Measurements from ENCODE around the gene SKOR2.
"Not testable (repeated sequence)": the region's sequence is repeated elsewhere in the genome, so short reads cannot be mapped to it uniquely, and the experiment has no call there.

SKOR2 gene

DNA sequence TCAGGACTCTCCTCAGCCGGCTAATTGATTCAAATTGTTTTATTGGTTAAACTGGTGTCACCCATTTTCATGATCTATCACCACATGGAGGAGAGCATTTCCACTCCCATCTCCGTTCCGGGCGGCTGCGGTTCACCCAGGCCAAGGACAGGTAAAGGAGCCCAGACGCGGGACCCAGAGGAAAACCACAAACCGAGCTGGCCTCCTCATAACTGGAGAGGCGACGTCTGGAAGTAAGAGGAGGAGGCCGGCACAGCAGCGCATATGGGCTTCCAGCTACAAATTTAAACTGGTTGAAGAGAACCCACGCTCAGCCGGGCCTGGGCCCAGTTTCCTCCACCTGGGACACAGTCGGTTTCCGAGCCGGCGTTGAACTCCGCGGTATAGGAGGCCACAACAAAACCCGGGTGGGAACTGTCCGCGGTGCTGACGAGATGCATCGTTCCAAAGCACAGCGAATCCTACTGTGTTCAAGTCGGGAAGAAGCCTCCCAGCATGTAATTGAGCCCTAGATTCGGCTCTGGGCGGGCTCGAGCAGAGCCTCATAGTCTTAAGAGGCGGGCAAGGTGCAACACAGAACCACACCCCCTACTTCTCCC is 3.0 kb upstream of the SKOR2 start:
- DNase-seq (ENCODE audit: low read depth in 2 of 2) = no peak

DNA sequence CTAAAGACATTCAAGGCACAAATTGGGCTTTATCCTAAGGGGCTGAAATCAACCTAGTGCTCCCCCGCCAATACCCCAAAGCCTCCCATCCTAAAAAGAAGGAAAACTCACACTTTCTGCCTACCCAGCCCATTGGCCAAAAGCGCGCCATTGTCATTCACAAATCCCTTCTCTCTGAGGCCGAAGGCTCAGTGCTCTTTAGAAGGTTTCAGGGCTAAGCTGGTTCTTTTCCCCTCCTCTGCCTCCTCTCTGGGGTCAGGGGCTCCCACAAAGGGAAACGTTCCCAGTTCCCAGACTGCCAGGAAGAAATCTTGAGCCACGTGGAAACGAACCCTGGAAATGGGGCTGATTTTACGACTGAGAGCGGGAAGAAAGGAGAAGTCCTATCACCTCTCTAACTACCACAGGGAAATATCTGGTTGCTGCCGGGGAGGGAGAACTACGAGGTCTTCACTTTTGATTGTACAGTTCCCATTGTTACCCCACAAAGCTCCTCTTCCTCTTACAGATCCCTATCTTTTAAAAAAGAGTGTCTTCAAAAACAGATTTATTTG is 1.7 kb upstream of the SKOR2 start:
- no peak for DNase-seq (ENCODE audit: low read depth in 2 of 2)

DNA sequence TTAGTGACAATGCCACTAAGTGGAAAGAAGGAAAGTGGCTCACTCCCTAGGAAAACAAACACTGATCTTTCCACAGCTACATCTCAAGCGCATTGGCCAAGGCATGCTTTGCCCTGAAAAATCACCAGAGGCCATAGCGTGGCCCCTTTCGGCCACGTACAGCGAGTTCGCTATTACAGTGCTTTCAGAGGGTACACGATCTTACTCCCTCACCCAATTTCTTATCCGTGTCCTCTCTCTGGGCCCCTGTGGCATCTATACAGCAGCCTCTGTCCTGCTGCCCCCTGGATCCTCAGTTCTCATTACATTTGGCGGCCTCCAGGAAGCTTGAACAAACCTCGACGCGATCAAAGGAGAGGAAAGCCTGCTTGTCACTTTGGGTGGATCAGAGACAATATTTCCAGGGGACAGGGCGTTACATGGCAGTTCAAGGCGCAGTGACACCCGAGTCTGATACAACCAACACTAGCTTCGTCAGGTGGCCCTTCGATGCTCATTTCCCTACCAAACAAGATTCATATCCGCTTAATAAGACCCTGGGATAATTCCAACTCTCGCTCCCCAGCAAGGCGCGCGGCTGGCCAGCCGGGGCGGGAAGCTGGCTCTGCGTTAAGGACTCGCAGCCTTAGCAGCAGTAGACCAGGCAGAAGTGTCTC is 941 bp downstream of the SKOR2 start:
- no peak for DNase-seq (ENCODE audit: low read depth in 2 of 2)

DNA sequence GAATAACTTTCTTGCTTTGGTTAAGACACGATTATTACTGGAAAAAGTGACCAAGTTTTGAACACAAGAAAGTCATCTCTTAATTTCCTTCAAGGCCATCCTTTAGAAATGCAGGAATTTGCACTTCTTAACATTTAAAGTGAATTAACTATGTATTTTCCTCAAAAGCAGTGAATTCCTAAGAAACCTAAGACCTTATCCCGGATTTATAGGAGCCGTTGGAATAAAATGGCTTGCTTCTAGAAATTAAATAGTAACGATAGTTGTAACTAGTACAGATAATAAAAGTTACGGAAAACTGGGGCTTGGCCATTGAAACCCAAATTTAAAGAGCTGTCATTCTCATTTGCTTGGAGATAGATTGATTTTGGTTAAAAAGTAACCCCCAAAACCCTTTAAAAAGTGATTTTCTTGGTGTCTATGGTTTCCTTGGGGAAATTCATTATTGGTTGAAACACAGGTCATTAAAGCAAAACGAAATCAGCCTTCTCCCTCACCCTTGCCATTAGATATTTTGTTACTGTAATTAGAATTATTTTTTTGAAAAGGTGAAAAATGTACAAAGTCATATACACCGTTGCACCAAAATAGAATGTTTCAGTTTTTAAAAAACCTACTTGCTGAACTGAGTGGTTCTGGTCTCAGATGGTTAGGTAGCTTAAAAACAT is 2.0 kb downstream of the SKOR2 start:
- no peak for DNase-seq (ENCODE audit: low read depth in 2 of 2)

DNA sequence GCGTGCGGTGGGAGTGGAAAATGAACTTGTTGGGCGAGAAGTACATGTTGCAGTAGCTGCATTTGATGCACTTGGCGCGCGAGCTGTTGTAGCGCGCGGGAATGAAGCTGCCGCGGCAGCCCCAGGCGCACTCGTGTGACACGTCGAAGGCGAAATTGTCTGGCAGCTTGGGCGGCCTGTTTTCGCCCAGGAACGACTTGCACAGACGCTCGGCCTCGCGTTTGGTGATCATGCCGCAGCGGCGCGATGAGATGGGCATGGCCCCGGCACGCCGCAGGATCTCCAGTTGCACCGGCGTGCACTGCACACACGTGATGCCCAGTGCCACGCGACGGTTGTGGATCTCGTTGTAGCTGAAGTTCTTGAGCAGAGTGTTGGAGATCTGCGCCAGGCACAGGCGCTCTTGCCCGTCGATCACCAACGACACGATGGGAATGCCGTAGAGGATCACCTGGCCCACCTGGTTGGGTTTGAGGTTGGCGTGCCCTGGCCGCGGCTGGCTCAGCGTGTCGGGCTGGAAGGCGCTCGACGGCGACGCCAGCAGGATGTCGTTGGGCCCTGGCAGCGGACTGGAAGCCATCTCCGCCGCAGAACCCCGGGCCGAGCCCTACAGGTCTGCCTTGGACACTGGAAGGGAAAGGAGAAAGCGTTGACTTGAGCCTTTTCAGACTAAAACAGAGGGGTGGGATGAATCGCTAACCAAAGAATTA is 2.7 kb downstream of the SKOR2 start:
- no peak for DNase-seq (ENCODE audit: low read depth in 2 of 2)

DNA sequence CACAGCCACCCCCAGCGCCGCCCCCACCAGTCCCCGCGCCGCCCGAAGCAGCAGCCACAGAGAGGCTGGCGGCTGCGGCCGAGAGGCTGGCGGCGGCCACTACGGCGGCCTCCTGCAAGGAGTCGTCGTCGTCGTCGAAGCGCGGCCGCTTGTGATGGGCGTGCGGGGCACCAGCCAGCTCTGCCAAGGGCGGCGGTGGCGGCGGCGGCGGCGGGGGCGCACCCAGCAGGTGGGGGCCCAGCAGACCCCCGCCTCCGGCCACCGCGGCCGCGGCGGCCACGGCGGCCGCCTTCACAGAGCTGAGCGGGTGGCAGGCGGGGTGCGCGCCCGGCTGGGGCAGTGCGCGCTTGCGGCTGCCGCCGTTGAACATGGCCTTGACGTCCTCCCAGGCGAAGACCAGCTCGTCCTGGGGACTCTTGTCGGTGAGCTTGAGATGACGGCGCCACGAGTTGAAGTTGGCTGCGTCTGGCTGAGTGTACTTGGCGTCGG is 3.3 kb downstream of the SKOR2 start:
- no peak for DNase-seq (ENCODE audit: low read depth in 2 of 2)

DNA sequence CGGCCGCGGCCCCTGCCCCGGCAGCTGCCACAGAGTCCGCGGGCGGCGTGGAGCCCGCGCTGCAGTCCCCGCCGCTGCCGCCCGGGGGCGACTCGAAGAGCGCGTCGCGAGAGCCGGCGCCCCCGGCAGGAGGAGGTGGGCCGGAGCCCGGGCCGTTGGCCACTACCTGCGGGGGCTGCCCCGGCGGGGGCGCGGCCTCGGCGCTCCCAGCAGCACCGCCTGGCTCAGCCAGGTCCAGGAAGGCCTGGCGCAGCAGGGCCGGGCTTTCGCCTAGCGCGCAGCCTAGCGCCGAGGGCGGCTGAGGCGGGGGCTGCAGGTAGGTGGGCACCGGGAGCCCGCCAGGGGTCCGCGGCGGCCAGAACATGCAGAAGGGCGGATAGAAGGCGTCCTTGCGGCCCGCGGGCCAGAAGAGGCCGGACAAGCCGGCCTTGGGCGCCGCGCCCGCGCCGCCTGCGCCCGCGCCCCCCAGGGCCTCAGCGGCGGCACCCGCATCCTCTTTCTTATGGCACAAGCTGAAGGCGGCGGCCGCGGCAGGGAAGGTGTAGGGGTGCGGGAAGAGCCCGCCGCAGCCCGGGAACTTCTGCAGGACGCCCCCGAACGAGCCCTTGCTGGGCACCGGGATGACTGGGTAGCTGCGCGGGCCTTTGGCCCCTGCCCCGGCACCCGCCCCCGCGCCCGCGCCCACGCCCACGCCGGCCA is 3.9 kb downstream of the SKOR2 start:
- DNase-seq (ENCODE audit: low read depth in 2 of 2) = no peak

DNA sequence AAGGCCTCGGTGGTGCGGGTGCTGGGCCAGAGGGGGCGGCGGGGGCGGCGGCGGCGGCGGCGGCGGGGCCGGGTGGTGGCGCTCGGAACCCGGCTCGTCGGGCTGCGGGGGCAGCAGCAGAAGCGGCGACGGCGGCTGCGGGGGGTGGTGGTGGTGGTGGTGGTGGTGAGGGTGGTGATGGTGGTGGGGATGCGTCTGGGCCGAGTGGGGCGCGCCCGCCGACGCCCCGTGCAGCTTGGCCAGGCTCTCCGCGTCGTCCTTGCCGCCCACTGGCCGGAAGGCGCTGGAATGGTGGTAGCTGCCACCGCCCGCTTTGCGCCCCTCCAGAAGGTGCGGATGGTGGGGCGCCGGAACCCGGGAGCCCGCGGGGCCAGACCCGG is 4.4 kb downstream of the SKOR2 start:
- DNase-seq (ENCODE audit: low read depth in 2 of 2) = no peak

DNA sequence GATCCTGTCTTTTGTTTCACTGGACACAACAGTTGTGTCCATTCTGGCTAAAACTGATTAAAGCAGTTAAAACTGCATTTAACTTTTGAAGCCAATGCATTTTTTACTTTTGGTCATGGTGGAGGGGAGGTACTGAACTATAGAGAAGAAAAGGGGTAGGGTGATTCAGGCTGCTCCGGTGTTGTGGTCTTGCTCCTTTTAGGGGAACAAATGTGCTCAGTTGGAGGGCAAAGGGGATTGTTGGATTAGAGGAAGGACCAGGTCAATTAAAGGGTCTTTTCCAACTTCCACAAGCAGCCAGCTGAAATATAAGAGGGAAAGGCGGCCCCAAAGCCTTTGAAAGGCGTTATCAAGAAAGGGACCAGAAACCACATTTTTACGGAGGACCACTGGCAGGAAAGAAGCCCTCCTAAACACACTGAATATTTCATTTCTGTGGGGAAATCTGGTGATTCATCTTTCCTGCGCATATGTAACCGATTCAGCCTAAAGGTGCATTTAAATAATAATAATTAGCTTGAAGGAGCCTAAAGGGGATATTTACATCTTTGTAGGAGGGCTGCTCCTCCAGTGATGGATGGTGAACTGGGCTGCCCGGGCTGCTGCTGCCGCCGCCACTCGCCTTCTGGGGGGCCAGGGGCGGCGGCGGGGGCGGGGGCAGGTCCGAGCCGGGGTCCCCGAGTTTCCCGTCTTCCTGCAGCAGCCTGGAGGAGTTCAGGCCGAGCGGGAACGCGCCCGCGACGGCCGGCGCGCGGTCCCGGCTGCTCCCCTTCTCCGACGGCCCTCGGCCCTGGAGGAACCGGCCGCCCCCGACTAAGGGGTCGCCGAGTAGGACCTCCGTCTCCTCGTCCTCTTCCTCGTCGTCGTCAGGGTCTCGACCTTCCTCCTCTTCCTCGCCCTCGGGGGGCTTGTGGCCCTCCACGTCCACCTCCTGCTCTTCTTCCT is 5.2 kb downstream of the SKOR2 start:
- no peak for DNase-seq (ENCODE audit: low read depth in 2 of 2)

DNA sequence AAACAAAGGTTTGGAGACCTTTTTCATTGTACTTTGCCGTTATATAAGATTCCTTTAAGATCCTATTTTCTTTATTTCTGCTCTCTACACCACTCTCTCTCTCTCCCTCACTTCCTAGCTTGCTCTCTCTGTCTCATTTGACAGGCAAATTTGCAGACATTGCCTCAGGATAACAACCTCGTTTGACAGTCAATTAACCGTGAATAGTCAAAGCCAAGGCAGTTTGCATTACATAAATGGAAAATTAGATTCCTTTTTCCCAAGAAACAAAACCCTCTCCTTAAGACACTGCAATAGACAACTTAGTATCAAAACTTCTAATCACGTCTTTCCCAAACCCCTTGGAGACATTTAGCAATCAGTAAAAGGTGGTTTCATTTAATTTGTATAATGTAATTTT is 7.4 kb downstream of the SKOR2 start:
- DNase-seq (ENCODE audit: low read depth in 2 of 2) = no peak

DNA sequence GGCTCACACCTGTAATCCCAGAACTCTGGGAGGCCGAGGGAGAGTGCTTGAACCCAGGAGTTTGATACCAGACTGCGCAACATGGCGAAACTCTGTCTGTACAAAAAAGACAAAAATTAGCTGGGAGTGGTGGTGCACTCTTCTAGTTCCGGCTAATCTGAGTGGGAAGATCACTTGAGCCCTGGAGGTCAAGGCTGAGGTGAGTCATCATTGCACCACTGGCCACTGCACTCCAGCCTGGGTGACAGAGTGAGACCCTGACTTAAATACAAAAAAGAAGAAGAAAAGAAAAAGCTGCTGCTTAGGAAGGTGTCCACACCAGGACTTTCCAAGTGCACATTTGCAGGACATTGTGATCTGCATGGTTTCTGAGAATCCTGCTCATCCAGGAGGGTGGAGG is 16.4 kb downstream of the SKOR2 start:
- DNase-seq (ENCODE audit: low read depth in 2 of 2) = no peak

DNA sequence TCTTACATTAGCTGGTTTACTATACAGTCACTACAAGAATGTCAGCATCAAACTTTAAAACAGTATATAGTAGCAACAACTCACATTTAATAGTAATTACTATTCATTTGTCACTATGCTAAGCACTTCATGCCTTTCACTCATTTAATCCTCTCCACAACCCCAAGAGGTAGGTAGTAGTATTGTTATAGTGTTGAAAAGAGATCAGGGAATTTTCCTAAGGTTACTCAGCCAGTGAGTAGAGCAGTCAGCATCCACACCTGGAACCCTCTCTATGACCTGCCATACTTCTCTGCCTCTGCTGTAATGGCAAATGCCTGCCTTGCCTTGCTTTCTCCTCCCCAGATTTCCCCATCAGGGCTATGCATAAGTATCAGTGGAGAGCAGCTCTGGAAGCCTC is 24.8 kb downstream of the SKOR2 start:
- DNase-seq (ENCODE audit: low read depth in 2 of 2) = no peak

DNA sequence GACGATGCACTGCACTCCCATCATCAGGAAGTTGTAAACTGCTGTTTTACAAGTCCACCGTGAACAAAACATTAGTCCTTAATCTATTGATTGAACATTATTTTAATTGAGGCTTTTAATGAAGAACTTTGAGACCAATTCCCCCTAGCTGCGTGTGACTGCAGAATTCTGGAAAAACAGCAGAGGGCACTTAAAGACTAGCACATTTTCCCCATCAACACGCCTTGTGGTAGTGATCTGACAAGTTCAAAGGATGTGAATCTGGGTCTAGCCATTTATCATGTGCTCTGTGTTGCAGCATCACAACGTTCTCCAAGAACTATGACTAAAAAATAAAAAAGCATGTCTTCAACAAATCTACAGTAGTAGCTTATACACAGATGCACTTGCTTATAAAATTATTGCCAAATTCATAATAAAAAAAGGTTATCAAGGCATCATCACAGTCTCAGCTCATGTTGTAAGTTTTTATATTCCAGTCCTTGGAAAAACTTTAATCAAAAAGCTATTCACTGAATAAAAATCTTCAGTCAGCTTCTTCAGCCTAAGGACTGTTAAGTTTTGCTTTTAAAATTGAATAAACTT is 35.8 kb downstream of the SKOR2 start:
- DNase-seq (ENCODE audit: low read depth in 2 of 2) = no peak

DNA sequence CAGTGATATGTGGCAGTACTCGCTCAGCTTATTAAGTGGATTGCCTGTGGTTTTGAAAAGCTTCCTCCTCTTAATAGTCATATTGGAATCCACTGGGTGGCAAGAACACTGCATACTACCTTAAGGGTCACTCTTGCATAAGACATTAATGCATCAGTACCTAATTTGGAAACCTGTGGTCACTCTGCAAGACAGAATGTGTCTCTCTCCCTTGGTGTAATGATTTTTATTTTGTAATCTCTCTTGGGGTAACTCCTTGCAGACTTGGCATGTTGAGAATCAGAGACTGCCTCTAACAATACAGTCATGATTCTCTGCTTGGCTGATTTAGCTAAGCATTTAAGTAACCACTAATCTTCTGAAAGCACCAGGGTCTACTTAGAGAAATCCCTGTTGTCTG is 42.3 kb downstream of the SKOR2 start:
- DNase-seq (ENCODE audit: low read depth in 2 of 2) = no peak

DNA sequence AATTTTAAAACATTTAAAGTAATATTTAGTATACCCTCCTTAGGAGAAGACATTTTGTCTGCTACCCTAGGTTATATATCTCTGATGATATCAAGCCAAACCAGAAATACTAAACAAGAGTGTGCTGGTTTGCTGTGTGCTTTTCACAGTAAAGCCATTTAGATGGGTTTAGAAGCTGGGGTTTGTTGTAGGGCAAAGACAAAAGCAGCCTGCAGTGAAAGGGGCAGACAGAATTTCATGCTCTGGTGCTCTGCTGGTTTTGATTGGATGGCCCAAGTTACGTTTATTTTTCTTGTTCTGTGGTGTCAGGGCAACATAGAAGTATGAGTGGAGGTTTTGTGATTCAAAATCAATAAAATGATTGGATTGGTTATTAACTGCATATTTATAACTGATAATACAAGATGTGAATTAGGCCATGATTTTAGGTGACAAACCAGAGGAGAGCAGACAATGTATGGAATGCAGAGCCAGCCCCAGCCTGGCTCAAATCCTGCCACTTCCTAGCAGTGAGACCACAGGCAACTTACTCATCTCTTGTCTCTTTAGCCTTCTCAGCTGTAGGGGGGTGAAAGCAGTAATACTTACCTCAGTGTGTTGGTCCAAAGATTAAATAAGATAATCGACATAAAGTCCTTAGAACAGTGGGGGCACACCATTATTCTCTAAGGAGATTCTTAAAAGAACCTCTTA is 44.4 kb downstream of the SKOR2 start:
- no peak for DNase-seq (ENCODE audit: low read depth in 2 of 2)

DNA sequence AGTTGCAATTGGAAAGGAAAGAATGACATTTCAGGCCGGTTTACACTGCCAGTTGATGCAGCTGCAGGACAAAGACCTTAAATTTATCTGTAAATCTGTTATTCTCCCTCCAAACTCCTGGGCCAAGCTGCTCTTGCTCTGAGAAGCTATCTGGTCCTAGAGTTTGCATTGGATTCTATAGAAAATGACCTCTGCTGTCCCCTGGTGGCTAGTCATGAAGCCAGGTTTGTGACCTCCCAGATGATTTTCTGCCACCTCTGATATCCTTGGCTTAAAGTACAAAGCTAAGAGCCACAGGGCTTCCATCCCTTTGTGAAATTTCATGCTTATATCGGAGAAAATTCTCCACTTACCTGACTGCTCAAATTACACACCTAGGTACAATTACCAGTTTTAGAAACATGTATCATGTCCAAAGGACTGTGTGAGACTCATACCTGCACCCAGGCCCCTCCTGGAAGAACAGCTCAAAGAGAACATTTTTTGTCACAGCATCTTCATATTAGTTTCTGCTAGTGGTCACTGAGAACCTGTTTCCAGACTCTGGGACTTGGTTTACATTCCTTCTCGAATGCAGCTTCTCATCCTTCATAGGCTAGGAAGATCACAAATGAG is 46.4 kb downstream of the SKOR2 start:
- peak in 1 of 2 donors; percentile 4 for DNase-seq (ENCODE audit: low read depth in 2 of 2)

DNA sequence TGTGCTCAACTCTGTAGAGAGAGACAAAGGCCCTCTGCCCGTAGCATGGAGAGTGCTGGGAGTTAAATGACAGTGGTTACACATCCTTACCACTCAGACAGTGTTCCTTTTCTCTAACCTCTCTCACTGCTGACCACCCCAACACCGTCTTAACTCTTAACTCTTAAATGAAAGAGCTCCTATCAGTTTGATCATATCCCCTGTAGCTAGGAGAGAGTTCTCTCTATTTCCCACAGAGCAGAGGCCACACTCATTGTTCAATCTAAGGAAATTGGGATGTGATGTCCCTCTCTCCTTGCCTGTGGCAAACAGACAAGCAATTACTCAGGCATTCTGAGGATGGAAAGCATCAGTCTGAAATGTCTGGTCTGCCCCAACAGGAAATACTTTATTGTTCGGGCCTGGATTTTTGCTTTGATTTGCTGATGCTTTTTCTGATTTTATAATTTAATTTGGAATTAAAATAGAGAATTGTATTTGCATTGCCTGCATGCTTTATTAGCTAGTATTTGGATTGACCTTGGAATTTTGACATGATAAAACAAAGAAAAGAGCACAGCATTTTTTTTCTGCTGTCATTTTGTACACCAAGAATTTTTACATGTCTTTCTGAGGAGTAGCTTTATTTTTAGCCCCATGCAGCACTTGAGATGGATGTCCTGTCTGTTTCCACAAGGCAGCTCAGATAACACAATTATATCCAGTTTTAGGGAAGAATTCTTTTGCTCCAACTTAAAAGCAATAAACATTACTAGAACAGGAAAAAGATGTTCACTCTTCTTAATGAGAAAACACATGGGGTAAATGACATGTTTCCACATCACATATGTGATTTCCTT is 47.6 kb downstream of the SKOR2 start:
- DNase-seq (ENCODE audit: low read depth in 2 of 2) = no peak

DNA sequence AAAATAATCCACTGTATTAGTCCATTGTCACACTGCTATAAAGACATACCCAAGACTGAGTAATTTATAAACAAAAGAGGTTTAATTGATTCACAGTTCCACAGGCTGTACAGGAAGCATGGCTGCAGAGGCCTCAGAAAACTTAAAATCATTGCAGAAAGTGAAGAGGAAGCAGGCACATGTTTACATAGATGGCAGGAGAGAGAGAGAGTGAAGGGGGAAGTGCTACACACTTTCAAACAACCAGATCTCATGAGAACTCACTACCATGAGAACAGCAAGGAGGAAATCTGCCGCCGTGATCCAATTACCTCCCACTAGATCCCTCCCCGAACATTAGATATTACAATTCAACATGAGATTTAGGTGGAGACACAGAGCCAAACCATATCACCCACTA is 55.5 kb downstream of the SKOR2 start:
- not testable (repeated sequence) for DNase-seq (ENCODE audit: low read depth in 2 of 2)
